GM12865 (cell line): ENCODE results near the gene RELN.
A peak's percentile ranks its signal among the peaks of the same experiment; 100 is the strongest.

Source experiments
- DNase-seq: peaks from one replicate; pipeline ENCODE4 v3.0.0; 2010; ENCODE audit warnings: low read depth
- H3K4me3 ChIP-seq: 2 replicates; pipeline ENCODE4 v1.5.1; 2011; ENCODE audit warnings: mild to moderate bottlenecking, low read depth, low read length, control low read depth
- TF ChIP-seq, protein P1 (sequence below): IDR thresholded peaks from 2 replicates; pipeline ENCODE4 v1.5.1; 2011; ENCODE audit warnings: low read length, control low read depth, low read depth, inconsistent platforms; ENCODE audit not compliant: insufficient read depth; ENCODE audit errors: missing control alignments

The RELN gene

GRCh38 chr7:103480771-103481170 is 508.7 kb downstream of the RELN start:
- TF ChIP-seq, protein P1, sequence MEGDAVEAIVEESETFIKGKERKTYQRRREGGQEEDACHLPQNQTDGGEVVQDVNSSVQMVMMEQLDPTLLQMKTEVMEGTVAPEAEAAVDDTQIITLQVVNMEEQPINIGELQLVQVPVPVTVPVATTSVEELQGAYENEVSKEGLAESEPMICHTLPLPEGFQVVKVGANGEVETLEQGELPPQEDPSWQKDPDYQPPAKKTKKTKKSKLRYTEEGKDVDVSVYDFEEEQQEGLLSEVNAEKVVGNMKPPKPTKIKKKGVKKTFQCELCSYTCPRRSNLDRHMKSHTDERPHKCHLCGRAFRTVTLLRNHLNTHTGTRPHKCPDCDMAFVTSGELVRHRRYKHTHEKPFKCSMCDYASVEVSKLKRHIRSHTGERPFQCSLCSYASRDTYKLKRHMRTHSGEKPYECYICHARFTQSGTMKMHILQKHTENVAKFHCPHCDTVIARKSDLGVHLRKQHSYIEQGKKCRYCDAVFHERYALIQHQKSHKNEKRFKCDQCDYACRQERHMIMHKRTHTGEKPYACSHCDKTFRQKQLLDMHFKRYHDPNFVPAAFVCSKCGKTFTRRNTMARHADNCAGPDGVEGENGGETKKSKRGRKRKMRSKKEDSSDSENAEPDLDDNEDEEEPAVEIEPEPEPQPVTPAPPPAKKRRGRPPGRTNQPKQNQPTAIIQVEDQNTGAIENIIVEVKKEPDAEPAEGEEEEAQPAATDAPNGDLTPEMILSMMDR = no peak
- DNase-seq = no peak
- no peak overlapping the region for H3K4me3 ChIP-seq

GRCh38 chr7:103474956-103475355 is 514.5 kb downstream of the RELN start:
- DNase-seq = no peak
- TF ChIP-seq, protein P1 = no peak
- no peak overlapping the region for H3K4me3 ChIP-seq

DNA sequence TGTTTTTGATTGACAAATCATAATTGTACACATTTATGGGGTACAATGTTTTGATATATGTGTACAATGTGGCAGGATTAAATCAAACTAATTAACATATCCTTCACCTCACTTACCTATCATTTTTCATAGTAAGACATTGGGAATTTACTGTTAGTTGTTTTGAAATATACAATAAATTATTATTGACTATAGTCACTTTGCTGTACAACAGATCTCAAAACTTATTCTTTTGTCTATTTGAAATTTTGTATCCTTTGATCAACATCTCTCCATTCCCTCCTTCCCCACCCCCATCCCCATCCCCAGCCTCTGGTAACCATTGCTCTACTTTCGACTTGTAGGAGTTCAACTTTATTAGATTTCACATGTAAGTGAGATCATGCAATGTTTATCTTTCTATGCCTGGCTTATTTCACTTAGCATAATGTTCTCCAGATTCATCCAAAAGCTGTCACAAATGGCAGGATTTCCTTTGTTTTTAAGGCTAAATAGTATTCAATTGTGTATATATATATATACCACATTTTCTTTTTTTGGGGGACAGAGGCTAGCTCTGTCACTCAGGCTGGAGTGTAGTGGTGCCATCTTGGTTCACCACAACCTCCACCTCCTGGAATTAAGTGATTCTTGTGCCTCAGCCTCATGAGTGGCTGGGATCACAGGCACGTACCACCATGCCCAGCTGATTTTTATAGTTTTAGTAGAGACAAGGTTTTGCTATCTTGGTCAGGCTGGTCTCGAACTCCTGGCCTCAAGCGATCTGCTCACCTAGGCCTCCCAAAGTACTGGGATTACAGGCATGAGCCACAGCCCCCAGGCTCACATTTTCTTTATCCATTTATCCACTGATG is 520.1 kb downstream of the RELN start:
- no peak overlapping the region for H3K4me3 ChIP-seq
- TF ChIP-seq, protein P1 = no peak
- no peak for DNase-seq

DNA sequence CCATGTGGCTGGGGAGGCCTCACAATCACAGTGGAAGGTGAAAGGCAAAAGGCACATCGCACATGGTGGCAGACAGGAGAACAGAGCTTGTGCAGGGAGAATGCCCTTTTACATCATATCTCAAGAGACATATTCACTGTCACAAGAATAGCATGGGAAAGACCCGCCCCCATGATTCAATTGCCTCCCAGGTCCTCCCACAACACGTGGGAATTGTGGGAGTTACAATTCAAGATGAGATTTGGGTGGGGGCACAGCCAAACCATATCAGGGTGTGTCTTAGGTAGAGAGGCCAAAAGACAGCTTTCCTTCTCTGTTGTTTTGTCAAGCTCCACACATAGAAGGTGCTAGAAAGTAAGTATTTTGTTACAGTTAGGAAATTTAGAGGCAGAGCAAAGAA is 522.6 kb downstream of the RELN start:
- TF ChIP-seq, protein P1 = no peak
- no peak overlapping the region for H3K4me3 ChIP-seq
- no peak for DNase-seq

DNA sequence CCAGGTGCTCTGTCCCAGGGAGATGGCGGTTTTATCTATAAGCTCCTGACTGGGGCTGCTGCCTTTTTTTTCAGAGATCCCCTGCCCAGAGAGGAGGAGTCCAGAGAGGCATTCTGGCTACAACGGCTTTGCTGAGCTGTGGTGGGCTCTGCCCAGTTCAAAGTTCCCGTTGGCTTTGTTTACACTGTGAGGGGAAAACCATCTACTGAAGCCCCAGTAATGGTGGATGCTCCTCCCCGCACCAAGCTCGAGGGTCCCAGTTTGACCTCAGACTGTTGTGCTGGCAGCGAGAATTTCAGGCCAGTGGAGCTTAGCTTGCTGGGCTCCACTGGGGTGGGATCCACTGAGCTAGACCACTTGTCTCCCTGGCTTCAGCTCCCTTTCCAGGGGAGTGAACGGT is 527.1 kb downstream of the RELN start:
- TF ChIP-seq, protein P1 = no peak
- DNase-seq = no peak
- H3K4me3 ChIP-seq = no peak overlapping the region

DNA sequence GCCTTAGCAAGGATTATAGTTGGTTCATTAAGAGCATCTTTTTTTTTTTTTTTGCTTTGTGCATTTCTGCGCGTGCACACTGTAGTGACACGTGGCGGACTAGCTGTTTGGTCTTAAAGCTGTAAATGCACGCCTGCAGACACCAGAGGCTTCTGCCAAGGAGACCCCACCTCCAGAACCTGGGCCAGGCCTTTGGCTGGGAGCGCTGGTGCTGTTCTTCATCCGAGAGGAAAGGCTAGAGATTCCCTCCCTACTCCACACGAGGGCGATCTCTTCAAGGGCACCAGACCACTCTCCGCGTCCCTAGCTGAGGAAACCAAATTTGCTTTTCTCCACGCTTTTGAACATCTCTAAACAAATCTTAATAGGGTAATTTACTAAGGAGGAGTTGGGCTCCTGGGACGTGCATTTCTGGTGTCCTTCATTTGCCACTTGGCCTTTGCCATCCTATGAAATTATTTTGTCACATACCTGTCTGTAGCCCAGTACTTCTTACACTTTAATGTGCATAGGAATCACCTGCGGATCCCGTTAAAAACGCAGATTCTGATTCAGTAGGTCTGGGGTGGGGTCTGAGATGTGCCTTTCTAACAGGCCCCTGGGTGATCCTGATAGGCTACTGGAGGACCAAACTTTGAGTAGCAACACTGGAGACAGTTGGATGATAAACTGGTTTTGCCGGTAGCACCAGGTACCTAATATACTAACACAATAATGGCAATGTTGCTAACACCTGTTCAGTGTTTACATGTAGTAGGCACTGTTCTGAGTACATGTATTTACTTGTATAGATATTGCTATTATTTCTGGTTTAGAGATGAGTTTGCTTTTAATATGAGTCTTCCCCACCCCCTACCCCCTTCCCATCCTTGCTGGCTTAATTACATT is 542.1 kb downstream of the RELN start:
- TF ChIP-seq, protein P1 = peak; percentile 73
- H3K4me3 ChIP-seq = no peak overlapping the region
- DNase-seq = peak; percentile 54
